Measurements from ENCODE around the gene CYTH3. TPM values are rescaled to one million over a fixed set of nuclear protein-coding genes. Genes with fewer than 3 reads are reported as not detected.

The CYTH3 gene
- total and polyA plus RNA-seq, 2 of the 4 experiments (the other 2 are of a cell fraction): 14.2 to 34.8 TPM

DNA sequence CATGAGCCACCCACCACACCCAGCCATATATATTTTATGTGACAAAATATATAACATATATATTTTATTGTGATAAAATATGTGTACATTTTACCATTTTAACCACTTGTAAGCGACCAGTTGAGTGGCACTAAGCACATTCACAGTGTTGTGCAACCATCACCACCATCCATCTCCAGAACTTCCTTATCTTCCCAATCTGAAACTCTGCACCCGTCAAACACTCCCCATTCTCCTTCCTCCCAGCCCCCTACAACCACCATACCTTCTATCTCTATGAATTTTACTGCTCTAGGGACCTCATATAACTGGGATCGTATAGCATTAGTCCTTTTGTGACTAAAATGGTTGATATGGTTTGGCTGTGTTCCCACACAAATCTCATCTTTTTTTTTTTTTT is 20.8 kb upstream of the CYTH3 start:
- peaks cover 3% of the 10 kb centered on the region; the same call in 1 of the 2 replicates for H3K9me1 ChIP-seq (ENCODE audit: insufficient read depth, low read length)
- no peak overlapping the region for H3K14ac ChIP-seq (replicated peaks; ENCODE audit: low read depth, low read length)
- H3K4me1 ChIP-seq (ENCODE audit: control insufficient read depth, insufficient read depth, low read length): peaks cover 2% of the 10 kb centered on the region; the same call in 1 of the 2 replicates
- no CpG with 5 or more reads among the region's 3 CpGs for WGBS, 2 experiments (ENCODE audit: extremely low coverage in 2 of 2, insufficient read length in 1 of 2)
- no peak overlapping the region for H2BK5ac ChIP-seq (ENCODE audit: low read depth, low read length, poor library complexity, severe bottlenecking)
- no peak for DNase-seq
- H3K23ac ChIP-seq (ENCODE audit: low read depth, low read length): no peak overlapping the region
- H3K27ac ChIP-seq (ENCODE audit: insufficient read depth, low read length): no peak overlapping the region
- H3K18ac ChIP-seq (ENCODE audit: low read depth, low read length): no peak overlapping the region
- no peak overlapping the region for H4K91ac ChIP-seq (ENCODE audit: insufficient read depth, low read depth, low read length)
- H3K4me3 ChIP-seq (ENCODE audit: insufficient read depth, low read depth, low read length): no peak overlapping the region
- H2AK5ac ChIP-seq (ENCODE audit: low read depth, low read length): no peak overlapping the region
- no peaks in the 10 kb centered on the region for H3K79me1 ChIP-seq (ENCODE audit: low read depth in 1 of 2, low read length in 2 of 2)
- H4K8ac ChIP-seq (ENCODE audit: low read depth in 2 of 2, low read length in 2 of 2): no peak overlapping the region
- intact Hi-C loops (cut with micrococcal nuclease) (no loop called here), in situ Hi-C loops (cut with MboI; ENCODE audit: low sequenced_read_pairs) (no loop called here), dilution Hi-C loops (cut with HindIII; ENCODE audit: low sequenced_read_pairs, unreplicated experiment) (no loop called here)
- H3K27me3 ChIP-seq (ENCODE audit: control insufficient read depth, insufficient read depth, low read length): no peaks in the 10 kb centered on the region
- H3K4ac ChIP-seq (ENCODE audit: low read depth, low read length): no peak overlapping the region
- ATAC-seq (ENCODE audit: low read depth): no peak
- H2AFZ ChIP-seq (replicated peaks; ENCODE audit: low read length, poor library complexity): no peak overlapping the region
- no peaks in the 10 kb centered on the region for H4K20me1 ChIP-seq (ENCODE audit: insufficient read depth, low read length)
- H3K36me3 ChIP-seq (ENCODE audit: control insufficient read depth, insufficient read depth, low read length): no peaks in the 10 kb centered on the region
- no peak for TF ChIP-seq CEBPB (IDR thresholded peaks at IDR 0.05; ENCODE audit: low read depth, low read length)
- TF ChIP-seq POLR2A (IDR thresholded peaks at IDR 0.05; ENCODE audit: low read depth, low read length): no peak
- TF ChIP-seq FOS (IDR thresholded peaks at IDR 0.05; ENCODE audit: low read depth, low read length): no peak
- TF ChIP-seq MAFK (IDR thresholded peaks at IDR 0.05; ENCODE audit: low read depth, low read length): no peak
- no peak for TF ChIP-seq SMC3 (IDR thresholded peaks at IDR 0.05; ENCODE audit: low read depth, low read length)
- TF ChIP-seq MXI1 (IDR thresholded peaks at IDR 0.05; ENCODE audit: borderline replicate concordance, low read depth, low read length): no peak
- TF ChIP-seq, protein P1, sequence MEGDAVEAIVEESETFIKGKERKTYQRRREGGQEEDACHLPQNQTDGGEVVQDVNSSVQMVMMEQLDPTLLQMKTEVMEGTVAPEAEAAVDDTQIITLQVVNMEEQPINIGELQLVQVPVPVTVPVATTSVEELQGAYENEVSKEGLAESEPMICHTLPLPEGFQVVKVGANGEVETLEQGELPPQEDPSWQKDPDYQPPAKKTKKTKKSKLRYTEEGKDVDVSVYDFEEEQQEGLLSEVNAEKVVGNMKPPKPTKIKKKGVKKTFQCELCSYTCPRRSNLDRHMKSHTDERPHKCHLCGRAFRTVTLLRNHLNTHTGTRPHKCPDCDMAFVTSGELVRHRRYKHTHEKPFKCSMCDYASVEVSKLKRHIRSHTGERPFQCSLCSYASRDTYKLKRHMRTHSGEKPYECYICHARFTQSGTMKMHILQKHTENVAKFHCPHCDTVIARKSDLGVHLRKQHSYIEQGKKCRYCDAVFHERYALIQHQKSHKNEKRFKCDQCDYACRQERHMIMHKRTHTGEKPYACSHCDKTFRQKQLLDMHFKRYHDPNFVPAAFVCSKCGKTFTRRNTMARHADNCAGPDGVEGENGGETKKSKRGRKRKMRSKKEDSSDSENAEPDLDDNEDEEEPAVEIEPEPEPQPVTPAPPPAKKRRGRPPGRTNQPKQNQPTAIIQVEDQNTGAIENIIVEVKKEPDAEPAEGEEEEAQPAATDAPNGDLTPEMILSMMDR (conservative IDR thresholded peaks at IDR 0.05; ENCODE audit: low read depth, low read length): no peak
- TF ChIP-seq, protein P2, sequence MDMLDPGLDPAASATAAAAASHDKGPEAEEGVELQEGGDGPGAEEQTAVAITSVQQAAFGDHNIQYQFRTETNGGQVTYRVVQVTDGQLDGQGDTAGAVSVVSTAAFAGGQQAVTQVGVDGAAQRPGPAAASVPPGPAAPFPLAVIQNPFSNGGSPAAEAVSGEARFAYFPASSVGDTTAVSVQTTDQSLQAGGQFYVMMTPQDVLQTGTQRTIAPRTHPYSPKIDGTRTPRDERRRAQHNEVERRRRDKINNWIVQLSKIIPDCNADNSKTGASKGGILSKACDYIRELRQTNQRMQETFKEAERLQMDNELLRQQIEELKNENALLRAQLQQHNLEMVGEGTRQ (IDR thresholded peaks at IDR 0.05; ENCODE audit: low read depth, low read length): no peak
- TF ChIP-seq, protein P3, sequence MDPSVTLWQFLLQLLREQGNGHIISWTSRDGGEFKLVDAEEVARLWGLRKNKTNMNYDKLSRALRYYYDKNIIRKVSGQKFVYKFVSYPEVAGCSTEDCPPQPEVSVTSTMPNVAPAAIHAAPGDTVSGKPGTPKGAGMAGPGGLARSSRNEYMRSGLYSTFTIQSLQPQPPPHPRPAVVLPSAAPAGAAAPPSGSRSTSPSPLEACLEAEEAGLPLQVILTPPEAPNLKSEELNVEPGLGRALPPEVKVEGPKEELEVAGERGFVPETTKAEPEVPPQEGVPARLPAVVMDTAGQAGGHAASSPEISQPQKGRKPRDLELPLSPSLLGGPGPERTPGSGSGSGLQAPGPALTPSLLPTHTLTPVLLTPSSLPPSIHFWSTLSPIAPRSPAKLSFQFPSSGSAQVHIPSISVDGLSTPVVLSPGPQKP (IDR thresholded peaks at IDR 0.05; ENCODE audit: borderline replicate concordance, low read depth, low read length): no peak
- TF ChIP-seq MAZ (IDR thresholded peaks at IDR 0.05; ENCODE audit: borderline replicate concordance, low read depth, low read length): no peak
- no peak for TF ChIP-seq CHD1 (IDR thresholded peaks at IDR 0.05; ENCODE audit: low read depth, low read length)
- TF ChIP-seq RCOR1 (IDR thresholded peaks at IDR 0.05; ENCODE audit: insufficient replicate concordance, low read length): no peak
- no peak for TF ChIP-seq RFX5 (IDR thresholded peaks at IDR 0.05; ENCODE audit: low read depth, low read length)
- H3K9me3 ChIP-seq (ENCODE audit: control insufficient read depth, insufficient read depth, low read length): no peaks in the 10 kb centered on the region
- H2BK15ac ChIP-seq (ENCODE audit: low read depth, low read length): no peak overlapping the region
- H2BK120ac ChIP-seq (ENCODE audit: low read depth, low read length): no peak overlapping the region
- no peak overlapping the region for H3K9ac ChIP-seq (ENCODE audit: low read depth, low read length)
- ChIA-PET CTCF (no interaction called here), POLR2A (ENCODE audit: unreplicated experiment) (no interaction called here)
- no peak overlapping the region for H4K5ac ChIP-seq (ENCODE audit: low read depth, low read length)
- no peak overlapping the region for H2BK20ac ChIP-seq (ENCODE audit: low read depth, low read length)
- H3K4me2 ChIP-seq (ENCODE audit: low read depth, low read length): no peak overlapping the region
- no peak overlapping the region for H3K56ac ChIP-seq (ENCODE audit: extremely low read depth, insufficient read depth, low read length)
- no peak overlapping the region for H2AK9ac ChIP-seq (replicated peaks; ENCODE audit: low read depth, low read length, poor library complexity)
- no TSS peak for BruUV-seq (replicated peaks)
